Lung microvascular endothelial cell (primary cell): ENCODE data around the gene KRTAP5-8. TPM values are rescaled to one million over a fixed set of nuclear protein-coding genes. Genes with fewer than 3 reads are reported as not detected.
"Not testable (repeated sequence)": the region's sequence is repeated elsewhere in the genome, so short reads cannot be mapped to it uniquely, and the experiment has no call there.

ENCODE experiments used
- DNase-seq, 2 donors: peaks; one replicate each; pipeline versions ENCODE4 v3.0.0 to v3.0.0-alpha.2; 2010; ENCODE audit warnings: low read depth in 2 of 2
- total RNA-seq: library from RNA; depleted of rRNA; stranded (reverse); fragments of >200 nt; gene quantifications from 2 replicates; pipeline ENCODE4 v1.2.1, GENCODE V29; 2014

The KRTAP5-8 gene
- total RNA-seq = not detected in 2 replicates

- not testable (repeated sequence) for DNase-seq
Measured at GRCh38 chr11:71537977-71538665, at the start of gene KRTAP5-8. Gene KRTAP5-8, plus strand, starts transcription at chr11:71538025. Its CDS starts 31 bp downstream, at chr11:71538056.

- DNase-seq = no peak
Measured at GRCh38 chr11:71488681-71489270, 49.0 kb upstream of the KRTAP5-8 start.

GRCh38 chr11:71489311-71490043, 48.3 kb upstream of the KRTAP5-8 start:
- peak; percentile 74 to 95 for DNase-seq

GRCh38 chr11:71490044-71490730, 47.6 kb upstream of the KRTAP5-8 start:
- no peak for DNase-seq

- DNase-seq = no peak
Measured at GRCh38 chr11:71490731-71491390, 47.0 kb upstream of the KRTAP5-8 start.

- DNase-seq = no peak
Measured at GRCh38 chr11:71491531-71491930, 46.3 kb upstream of the KRTAP5-8 start.

- no peak for DNase-seq
Measured at GRCh38 chr11:71491940-71492339, 45.9 kb upstream of the KRTAP5-8 start.

- no peak for DNase-seq
Measured at GRCh38 chr11:71495286-71496230, 42.3 kb upstream of the KRTAP5-8 start.

- no peak for DNase-seq
Measured at GRCh38 chr11:71496421-71496820, 41.4 kb upstream of the KRTAP5-8 start.

- no peak for DNase-seq
Measured at GRCh38 chr11:71498091-71498490, 39.7 kb upstream of the KRTAP5-8 start.

- DNase-seq = peak; percentile 86 to 87
Measured at GRCh38 chr11:71499125-71499524, 38.7 kb upstream of the KRTAP5-8 start.

GRCh38 chr11:71499546-71499945, 38.3 kb upstream of the KRTAP5-8 start:
- DNase-seq = peak; percentile 74 to 81

- peak; percentile 10 to 77 for DNase-seq
Measured at GRCh38 chr11:71500601-71501021, 37.2 kb upstream of the KRTAP5-8 start.

GRCh38 chr11:71501071-71501985, 36.5 kb upstream of the KRTAP5-8 start:
- DNase-seq = no peak

- no peak for DNase-seq
Measured at GRCh38 chr11:71502026-71502425, 35.8 kb upstream of the KRTAP5-8 start.

GRCh38 chr11:71502871-71503435, 34.9 kb upstream of the KRTAP5-8 start:
- DNase-seq = no peak

GRCh38 chr11:71504531-71504930, 33.3 kb upstream of the KRTAP5-8 start:
- DNase-seq = peak; percentile 83 to 94

- DNase-seq = peak; percentile 65 to 85
Measured at GRCh38 chr11:71505001-71505400, 32.8 kb upstream of the KRTAP5-8 start.

- DNase-seq = no peak
Measured at GRCh38 chr11:71505781-71506180, 32.0 kb upstream of the KRTAP5-8 start.
